ENCODE data around the gene RRM2.

RRM2 gene

DNA sequence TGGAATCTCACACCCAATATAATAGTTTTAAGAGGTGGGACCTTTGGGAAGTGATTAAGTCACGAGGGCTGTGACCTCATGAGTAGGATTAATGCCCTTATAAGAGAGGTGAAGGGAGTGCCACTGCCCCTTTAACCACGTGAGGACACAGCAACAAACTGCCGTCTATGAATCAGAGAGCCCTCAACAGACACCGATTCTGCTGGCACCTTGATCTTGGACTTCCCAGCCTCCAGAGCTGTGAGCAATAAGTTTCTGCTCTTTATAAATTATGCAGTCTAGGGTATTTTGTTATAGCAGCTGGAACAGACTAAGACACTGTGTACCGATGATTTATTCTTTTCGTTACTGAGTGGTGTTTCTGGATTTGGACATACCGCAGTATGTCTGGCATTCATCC, 56.2 kb downstream of the RRM2 start:
- Histone ChIP-seq H2AFZ (no peak overlapping the region), H3K9ac (no peak overlapping the region), H3K4me3 (ENCODE audit: low read depth, low read length) (no peak overlapping the region), H3K9me3 (ENCODE audit: control insufficient read depth, low read length) (no peaks in the 10 kb centered on the region), H3K4me1 (no peaks in the 10 kb centered on the region), H3K27me3 (ENCODE audit: control insufficient read depth, insufficient read depth, low read length) (no peaks in the 10 kb centered on the region), H3K27ac (no peak overlapping the region), H3K4me2 (ENCODE audit: low read length) (no peak overlapping the region), H3K79me2 (no peaks in the 10 kb centered on the region), H3K36me3 (ENCODE audit: control insufficient read depth, insufficient read depth, low read length) (peaks cover 2% of the 10 kb centered on the region)
- no peak for TF ChIP-seq CTCF (IDR thresholded peaks at IDR 0.05)

DNA sequence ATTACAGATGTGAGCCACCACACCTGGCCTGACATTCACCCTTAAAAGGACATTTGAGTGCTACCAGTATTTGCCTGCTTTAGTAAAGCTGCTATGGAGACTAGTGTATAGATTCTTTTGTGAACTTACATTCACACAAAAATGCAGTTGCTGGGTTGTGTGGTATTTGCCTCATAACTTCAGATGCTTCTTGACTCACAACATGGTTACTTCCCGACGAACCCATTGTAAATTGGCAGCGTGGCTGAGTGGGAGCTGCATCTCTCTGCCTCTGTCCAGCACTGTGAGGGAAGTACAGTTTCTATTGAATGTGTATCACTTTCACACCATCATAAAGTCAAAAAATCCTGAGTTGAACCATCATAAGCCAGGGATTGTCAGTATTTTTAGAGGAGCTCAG, 56.9 kb downstream of the RRM2 start:
- no peaks in the 10 kb centered on the region for H3K4me1 ChIP-seq
- H3K9me3 ChIP-seq (ENCODE audit: control insufficient read depth, low read length): no peaks in the 10 kb centered on the region
- no peak overlapping the region for H2AFZ ChIP-seq
- peaks cover 2% of the 10 kb centered on the region for H3K36me3 ChIP-seq (ENCODE audit: control insufficient read depth, insufficient read depth, low read length)
- no peaks in the 10 kb centered on the region for H3K27me3 ChIP-seq (ENCODE audit: control insufficient read depth, insufficient read depth, low read length)
- no peak overlapping the region for H3K4me3 ChIP-seq (ENCODE audit: low read depth, low read length)
- H3K9ac ChIP-seq: no peak overlapping the region
- H3K4me2 ChIP-seq (ENCODE audit: low read length): no peak overlapping the region
- no peak overlapping the region for H3K27ac ChIP-seq
- no peak for TF ChIP-seq CTCF (IDR thresholded peaks at IDR 0.05)
- no peaks in the 10 kb centered on the region for H3K79me2 ChIP-seq

DNA sequence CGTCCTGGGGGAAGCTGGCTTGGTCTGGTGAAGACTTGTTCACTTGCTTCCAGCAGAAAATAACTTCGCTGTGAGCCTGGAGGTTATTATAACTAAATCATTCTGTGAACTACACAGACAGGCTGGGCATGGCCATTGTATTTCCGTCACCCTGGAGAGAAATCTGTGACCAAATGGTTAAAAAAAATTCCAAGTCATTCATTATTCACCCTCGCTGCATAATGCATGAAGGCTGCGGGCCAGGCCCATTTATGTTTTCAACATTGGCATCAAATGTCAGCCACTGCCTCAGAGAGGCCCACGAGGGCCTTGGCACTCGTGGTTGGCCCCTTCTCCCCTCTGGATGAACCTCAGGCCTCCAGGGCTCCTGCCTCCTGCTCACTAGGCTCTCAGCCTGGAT, 57.7 kb downstream of the RRM2 start:
- no peak overlapping the region for H2AFZ ChIP-seq
- H3K9ac ChIP-seq: no peak overlapping the region
- H3K36me3 ChIP-seq (ENCODE audit: control insufficient read depth, insufficient read depth, low read length): peaks cover 2% of the 10 kb centered on the region
- H3K27me3 ChIP-seq (ENCODE audit: control insufficient read depth, insufficient read depth, low read length): no peaks in the 10 kb centered on the region
- no peak overlapping the region for H3K27ac ChIP-seq
- TF ChIP-seq CTCF (IDR thresholded peaks at IDR 0.05): no peak
- H3K4me2 ChIP-seq (ENCODE audit: low read length): no peak overlapping the region
- H3K79me2 ChIP-seq: no peaks in the 10 kb centered on the region
- no peak overlapping the region for H3K4me3 ChIP-seq (ENCODE audit: low read depth, low read length)
- H3K4me1 ChIP-seq: no peaks in the 10 kb centered on the region
- H3K9me3 ChIP-seq (ENCODE audit: control insufficient read depth, low read length): no peaks in the 10 kb centered on the region

All from parathyroid adenoma (tissue), 2 donors.